IMR-90 (cell line): Measurements from ENCODE around the gene SPDEF. TPM values are rescaled to one million over a fixed set of nuclear protein-coding genes. Genes with fewer than 3 reads are reported as not detected.

Experiments used
- ATAC-seq: fragments of 200-7000 bp; cut with Tn5 transposase; 2 replicates; pipeline ENCODE4 v1.9.1; 2020; ENCODE audit warnings: low read depth, mild to moderate bottlenecking, moderate library complexity
- BruUV-seq: library from RNA; stranded (reverse); fragments of 400-500 nt; replicated peaks from 2 replicates; lab custom pipeline; 2021; lab: Mats Ljungman, UMichigan
- CTCF ChIA-PET: fragments of 300-600 bp; formaldehyde crosslinking; extraction: SDS; loops from one replicate; lab custom pipeline; 2021; ENCODE audit warnings: antibody characterized with exemption; lab: Yijun Ruan, JAX
- POLR2A ChIA-PET: fragments of 300-600 bp; sonication (Branson Sonifier 250); formaldehyde crosslinking; loops from one replicate; lab custom pipeline; 2022; ENCODE audit warnings: antibody characterized with exemption; ENCODE audit not compliant: unreplicated experiment; lab: Charles Lee
- DNase-seq: peaks from one replicate; pipeline ENCODE4 v3.0.0; 2013
- H2AFZ ChIP-seq: replicated peaks from 2 replicates; pipeline ENCODE3; 2013; ENCODE audit warnings: low read length, mild to moderate bottlenecking; ENCODE audit not compliant: poor library complexity
- H2AK5ac ChIP-seq: 2 replicates; pipeline ENCODE4 v1.6.1; 2013; ENCODE audit warnings: low read depth, low read length, inconsistent platforms
- H2AK9ac ChIP-seq: replicated peaks from 2 replicates; pipeline ENCODE3; 2013; ENCODE audit warnings: mild to moderate bottlenecking, low read depth, low read length, moderate library complexity; ENCODE audit not compliant: poor library complexity
- H2BK120ac ChIP-seq: 2 replicates; pipeline ENCODE4 v1.6.1; 2013; ENCODE audit warnings: low read depth, low read length, inconsistent platforms
- H2BK15ac ChIP-seq: 3 replicates; pipeline ENCODE4 v1.6.1; 2013; ENCODE audit warnings: low read depth, low read length, inconsistent platforms
- H2BK20ac ChIP-seq: 2 replicates; pipeline ENCODE4 v1.6.1; 2013; ENCODE audit warnings: low read depth, mild to moderate bottlenecking, inconsistent platforms, low read length, moderate library complexity
- H2BK5ac ChIP-seq: 2 replicates; pipeline ENCODE4 v1.6.1; 2013; ENCODE audit warnings: mild to moderate bottlenecking, low read depth, low read length, inconsistent platforms; ENCODE audit not compliant: poor library complexity, severe bottlenecking
- H3K14ac ChIP-seq: replicated peaks from 2 replicates; pipeline ENCODE4 v1.6.1; 2013; ENCODE audit warnings: low read depth, low read length, inconsistent platforms
- H3K18ac ChIP-seq: 2 replicates; pipeline ENCODE4 v1.6.1; 2013; ENCODE audit warnings: low read depth, low read length, control low read depth
- H3K23ac ChIP-seq: 2 replicates; pipeline ENCODE4 v1.6.1; 2013; ENCODE audit warnings: low read depth, low read length, inconsistent platforms
- H3K27ac ChIP-seq: 2 replicates; pipeline ENCODE4 v1.5.1; 2013; ENCODE audit warnings: mild to moderate bottlenecking, control low read depth, low read length; ENCODE audit not compliant: insufficient read depth
- H3K27me3 ChIP-seq: 2 replicates; pipeline ENCODE4 v1.6.1; 2013; ENCODE audit warnings: low read length; ENCODE audit not compliant: control insufficient read depth, insufficient read depth
- H3K36me3 ChIP-seq: 2 replicates; pipeline ENCODE4 v1.6.1; 2013; ENCODE audit warnings: low read length, mixed read lengths; ENCODE audit not compliant: control insufficient read depth, insufficient read depth
- H3K4ac ChIP-seq: 2 replicates; pipeline ENCODE4 v1.6.1; 2013; ENCODE audit warnings: low read depth, low read length, inconsistent platforms
- H3K4me1 ChIP-seq: 2 replicates; pipeline ENCODE4 v1.6.1; 2013; ENCODE audit warnings: low read length, mixed read lengths; ENCODE audit not compliant: control insufficient read depth, insufficient read depth
- H3K4me2 ChIP-seq: 2 replicates; pipeline ENCODE4 v1.6.1; 2013; ENCODE audit warnings: low read depth, mild to moderate bottlenecking, control low read depth, low read length, moderate library complexity
- H3K4me3 ChIP-seq: 2 replicates; pipeline ENCODE4 v1.5.1; 2013; ENCODE audit warnings: low read depth, mild to moderate bottlenecking, control low read depth, low read length, moderate library complexity; ENCODE audit not compliant: insufficient read depth
- H3K56ac ChIP-seq: 2 replicates; pipeline ENCODE4 v1.6.1; 2013; ENCODE audit warnings: low read length, inconsistent platforms; ENCODE audit not compliant: insufficient read depth; ENCODE audit errors: extremely low read depth
- H3K79me1 ChIP-seq, 2 experiments: 2 replicates each; pipeline ENCODE4 v1.6.1; 2013; ENCODE audit warnings: low read length in 2 of 2, inconsistent platforms in 1 of 2, low read depth in 1 of 2
- H3K9ac ChIP-seq: 2 replicates; pipeline ENCODE4 v1.6.1; 2013; ENCODE audit warnings: low read depth, low read length, control low read depth
- H3K9me1 ChIP-seq: 2 replicates; pipeline ENCODE4 v1.6.1; 2013; ENCODE audit warnings: low read length, inconsistent platforms; ENCODE audit not compliant: insufficient read depth
- H3K9me3 ChIP-seq: 2 replicates; pipeline ENCODE4 v1.6.1; 2013; ENCODE audit warnings: low read length; ENCODE audit not compliant: control insufficient read depth, insufficient read depth
- H4K20me1 ChIP-seq: 2 replicates; pipeline ENCODE4 v1.6.1; 2013; ENCODE audit warnings: low read length, inconsistent platforms; ENCODE audit not compliant: insufficient read depth
- H4K5ac ChIP-seq: 2 replicates; pipeline ENCODE4 v1.6.1; 2013; ENCODE audit warnings: mild to moderate bottlenecking, low read depth, low read length, control low read depth
- H4K8ac ChIP-seq, 2 experiments: 2 replicates each; pipeline ENCODE4 v1.6.1; 2013; ENCODE audit warnings: low read depth in 2 of 2, low read length in 2 of 2, control low read depth in 1 of 2, inconsistent platforms in 1 of 2
- H4K91ac ChIP-seq: 2 replicates; pipeline ENCODE4 v1.6.1; 2013; ENCODE audit warnings: low read depth, low read length, inconsistent platforms; ENCODE audit not compliant: insufficient read depth
- BHLHE40 ChIP-seq: fragments of 150-350 bp; IDR thresholded peaks from 2 replicates; pipeline ENCODE4 v1.6.1; 2016; ENCODE audit warnings: mild to moderate bottlenecking, low read depth, low read length
- CEBPB ChIP-seq: IDR thresholded peaks from 2 replicates; pipeline ENCODE4 v1.6.1; 2012; ENCODE audit warnings: low read depth, low read length, improper control_type of control experiment
- CHD1 ChIP-seq: IDR thresholded peaks from 2 replicates; pipeline ENCODE4 v1.6.1; 2012; ENCODE audit warnings: low read depth, low read length, improper control_type of control experiment
- FOS ChIP-seq: fragments of 150-350 bp; IDR thresholded peaks from 2 replicates; pipeline ENCODE4 v1.6.1; 2016; ENCODE audit warnings: low read depth, low read length
- MAFK ChIP-seq: IDR thresholded peaks from 2 replicates; pipeline ENCODE4 v1.6.1; 2012; ENCODE audit warnings: low read depth, low read length, improper control_type of control experiment
- MAZ ChIP-seq: IDR thresholded peaks from 2 replicates; pipeline ENCODE4 v1.6.1; 2012; ENCODE audit warnings: low read depth, mild to moderate bottlenecking, low read length, improper control_type of control experiment, moderate library complexity, borderline replicate concordance
- MXI1 ChIP-seq: IDR thresholded peaks from 2 replicates; pipeline ENCODE4 v1.6.1; 2012; ENCODE audit warnings: low read depth, mild to moderate bottlenecking, low read length, moderate library complexity, borderline replicate concordance
- NFE2L2 ChIP-seq: fragments of 150-350 bp; IDR thresholded peaks from 2 replicates; pipeline ENCODE4 v1.6.1; 2016; ENCODE audit warnings: low read depth, mild to moderate bottlenecking, low read length
- POLR2A ChIP-seq: IDR thresholded peaks from 2 replicates; pipeline ENCODE4 v1.6.1; 2012; ENCODE audit warnings: mild to moderate bottlenecking, low read depth, low read length
- RAD21 ChIP-seq: IDR thresholded peaks from 2 replicates; pipeline ENCODE4 v1.6.1; 2012; ENCODE audit warnings: low read length, improper control_type of control experiment
- RCOR1 ChIP-seq: IDR thresholded peaks from 2 replicates; pipeline ENCODE4 v1.6.1; 2012; ENCODE audit warnings: mild to moderate bottlenecking, low read length, improper control_type of control experiment; ENCODE audit not compliant: insufficient replicate concordance
- RFX5 ChIP-seq: IDR thresholded peaks from 2 replicates; pipeline ENCODE4 v1.8.0; 2012; ENCODE audit warnings: low read depth, mild to moderate bottlenecking, low read length, moderate library complexity
- SMC3 ChIP-seq: fragments of 150-350 bp; IDR thresholded peaks from 2 replicates; pipeline ENCODE4 v1.6.1; 2016; ENCODE audit warnings: low read depth, mild to moderate bottlenecking, antibody characterized with exemption, low read length, moderate library complexity
- WGBS, 2 experiments: methylation state at CpG; one replicate each; pipeline versions ENCODE4 v1.1.5 to v1.1.7; 2013; ENCODE audit warnings: missing lambda C conversion rate in 2 of 2; ENCODE audit not compliant: insufficient read length in 1 of 2; ENCODE audit errors: extremely low coverage in 2 of 2; 5-methylcytosine and 5-hydroxymethylcytosine counted together
- dilution Hi-C: fragments of 300-500 bp; cut with HindIII; formaldehyde crosslinking; loops from one replicate; pipeline ENCODE4 v1.14.3; 2018; ENCODE audit warnings: low sequenced_read_pairs; ENCODE audit not compliant: unreplicated experiment
- in situ Hi-C: fragments of 300-500 bp; cut with MboI; formaldehyde crosslinking; loops from 3 replicates; pipeline ENCODE4 v1.14.3; 2019; ENCODE audit warnings: low sequenced_read_pairs, inconsistent platforms, mixed read lengths
- intact Hi-C: fragments of 100-400 bp; cut with micrococcal nuclease; formaldehyde crosslinking; loops from 2 replicates; pipeline ENCODE4 v1.10.0; 2022
- polyA plus RNA-seq, 3 experiments: library from polyadenylated mRNA; depleted of rRNA; stranded (reverse); fragments of >200 nt; gene quantifications; 2 replicates each; pipeline ENCODE4 v1.2.3, GENCODE V29; 2012; ENCODE audit warnings: low replicate concordance in 1 of 3
- total RNA-seq: library from RNA; depleted of rRNA; stranded (reverse); fragments of >200 nt; gene quantifications from 2 replicates; pipeline ENCODE4 v1.2.3, GENCODE V29; 2012
- TF ChIP-seq, protein P1 (sequence below): fragments of 150-350 bp; IDR thresholded peaks from 2 replicates; pipeline ENCODE4 v1.6.1; 2016; ENCODE audit warnings: low read depth, mild to moderate bottlenecking, low read length, moderate library complexity, borderline replicate concordance
- TF ChIP-seq, protein P2 (sequence below): conservative IDR thresholded peaks from 2 replicates; pipeline ENCODE4 v1.5.1; 2012; ENCODE audit warnings: mild to moderate bottlenecking, low read depth, low read length, improper control_type of control experiment
- TF ChIP-seq, protein P3 (sequence below): fragments of 150-350 bp; IDR thresholded peaks from 2 replicates; pipeline ENCODE4 v1.6.1; 2017; ENCODE audit warnings: mild to moderate bottlenecking, antibody characterized with exemption, low read length, low read depth

Gene SPDEF
- total and polyA plus RNA-seq, 2 of the 4 experiments (the other 2 are of a cell fraction): 0.05 TPM; not detected in 1

DNA sequence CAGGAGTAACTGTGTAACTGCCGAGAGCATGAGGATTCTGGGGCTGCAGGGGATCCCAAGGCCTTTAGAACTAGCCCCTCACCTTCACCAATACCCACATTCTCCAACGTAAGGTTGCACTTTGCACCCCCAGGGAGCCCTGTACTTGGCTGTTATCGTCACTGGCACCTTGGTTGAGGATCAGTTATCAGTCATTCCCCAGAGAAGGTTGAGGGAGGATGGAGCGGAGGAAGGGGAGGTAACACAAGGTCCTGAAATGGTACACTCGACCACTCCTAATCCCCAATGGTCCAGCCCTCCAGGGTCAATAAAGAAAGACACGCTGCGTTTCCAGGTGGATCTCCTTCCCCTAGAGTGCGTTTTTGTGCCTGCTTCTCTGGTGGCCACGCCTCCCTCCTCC is 1.1 kb upstream of the SPDEF start:
- intact Hi-C loops (no loop called here), dilution Hi-C loops (no loop called here), in situ Hi-C loops (no loop called here)
- BruUV-seq: no TSS peak
- no peak overlapping the region for H2BK120ac ChIP-seq
- DNase-seq: no peak
- H3K36me3 ChIP-seq: no peaks in the 10 kb centered on the region
- H2BK20ac ChIP-seq: no peak overlapping the region
- H3K18ac ChIP-seq: no peak overlapping the region
- no peak overlapping the region for H2AK5ac ChIP-seq
- no peak for ATAC-seq
- peaks cover 4% of the 10 kb centered on the region; the same call in 1 of the 2 replicates for H3K9me3 ChIP-seq
- H3K4me3 ChIP-seq: no peak overlapping the region
- no peak overlapping the region for H3K4ac ChIP-seq
- no peak overlapping the region for H4K8ac ChIP-seq
- ChIA-PET POLR2A (no interaction called here), CTCF (no interaction called here)
- H3K56ac ChIP-seq: no peak overlapping the region
- peaks cover 12% of the 10 kb centered on the region for H3K27me3 ChIP-seq
- no peak overlapping the region for H3K4me2 ChIP-seq
- no peak overlapping the region for H2AK9ac ChIP-seq
- WGBS, 2 experiments: no CpG with 5 or more reads among the region's 9 CpGs
- H4K91ac ChIP-seq: no peak overlapping the region
- H3K4me1 ChIP-seq: peaks cover 6% of the 10 kb centered on the region
- no peak overlapping the region for H3K23ac ChIP-seq
- H2BK15ac ChIP-seq: no peak overlapping the region
- no peaks in the 10 kb centered on the region for H4K20me1 ChIP-seq
- H3K27ac ChIP-seq: no peak overlapping the region
- H2AFZ ChIP-seq: no peak overlapping the region
- TF ChIP-seq CHD1 (no peak), NFE2L2 (no peak), MAFK (no peak), RFX5 (no peak), SMC3 (no peak), FOS (no peak), CEBPB (no peak), MXI1 (no peak), POLR2A (no peak), BHLHE40 (no peak), MAZ (no peak), RCOR1 (no peak), RAD21 (no peak)
- TF ChIP-seq, protein P1, sequence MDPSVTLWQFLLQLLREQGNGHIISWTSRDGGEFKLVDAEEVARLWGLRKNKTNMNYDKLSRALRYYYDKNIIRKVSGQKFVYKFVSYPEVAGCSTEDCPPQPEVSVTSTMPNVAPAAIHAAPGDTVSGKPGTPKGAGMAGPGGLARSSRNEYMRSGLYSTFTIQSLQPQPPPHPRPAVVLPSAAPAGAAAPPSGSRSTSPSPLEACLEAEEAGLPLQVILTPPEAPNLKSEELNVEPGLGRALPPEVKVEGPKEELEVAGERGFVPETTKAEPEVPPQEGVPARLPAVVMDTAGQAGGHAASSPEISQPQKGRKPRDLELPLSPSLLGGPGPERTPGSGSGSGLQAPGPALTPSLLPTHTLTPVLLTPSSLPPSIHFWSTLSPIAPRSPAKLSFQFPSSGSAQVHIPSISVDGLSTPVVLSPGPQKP: no peak
- TF ChIP-seq, protein P2, sequence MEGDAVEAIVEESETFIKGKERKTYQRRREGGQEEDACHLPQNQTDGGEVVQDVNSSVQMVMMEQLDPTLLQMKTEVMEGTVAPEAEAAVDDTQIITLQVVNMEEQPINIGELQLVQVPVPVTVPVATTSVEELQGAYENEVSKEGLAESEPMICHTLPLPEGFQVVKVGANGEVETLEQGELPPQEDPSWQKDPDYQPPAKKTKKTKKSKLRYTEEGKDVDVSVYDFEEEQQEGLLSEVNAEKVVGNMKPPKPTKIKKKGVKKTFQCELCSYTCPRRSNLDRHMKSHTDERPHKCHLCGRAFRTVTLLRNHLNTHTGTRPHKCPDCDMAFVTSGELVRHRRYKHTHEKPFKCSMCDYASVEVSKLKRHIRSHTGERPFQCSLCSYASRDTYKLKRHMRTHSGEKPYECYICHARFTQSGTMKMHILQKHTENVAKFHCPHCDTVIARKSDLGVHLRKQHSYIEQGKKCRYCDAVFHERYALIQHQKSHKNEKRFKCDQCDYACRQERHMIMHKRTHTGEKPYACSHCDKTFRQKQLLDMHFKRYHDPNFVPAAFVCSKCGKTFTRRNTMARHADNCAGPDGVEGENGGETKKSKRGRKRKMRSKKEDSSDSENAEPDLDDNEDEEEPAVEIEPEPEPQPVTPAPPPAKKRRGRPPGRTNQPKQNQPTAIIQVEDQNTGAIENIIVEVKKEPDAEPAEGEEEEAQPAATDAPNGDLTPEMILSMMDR: no peak
- TF ChIP-seq, protein P3, sequence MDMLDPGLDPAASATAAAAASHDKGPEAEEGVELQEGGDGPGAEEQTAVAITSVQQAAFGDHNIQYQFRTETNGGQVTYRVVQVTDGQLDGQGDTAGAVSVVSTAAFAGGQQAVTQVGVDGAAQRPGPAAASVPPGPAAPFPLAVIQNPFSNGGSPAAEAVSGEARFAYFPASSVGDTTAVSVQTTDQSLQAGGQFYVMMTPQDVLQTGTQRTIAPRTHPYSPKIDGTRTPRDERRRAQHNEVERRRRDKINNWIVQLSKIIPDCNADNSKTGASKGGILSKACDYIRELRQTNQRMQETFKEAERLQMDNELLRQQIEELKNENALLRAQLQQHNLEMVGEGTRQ: no peak
- no peak overlapping the region for H4K5ac ChIP-seq
- no peak overlapping the region for H3K9ac ChIP-seq
- no peak overlapping the region for H2BK5ac ChIP-seq
- H3K79me1 ChIP-seq: no peaks in the 10 kb centered on the region
- H3K14ac ChIP-seq: no peak overlapping the region
- peaks cover 5% of the 10 kb centered on the region; the same call in 1 of the 2 replicates for H3K9me1 ChIP-seq
